OCI-LY3 (cell line): ENCODE results near the gene HDAC8.
A peak's percentile ranks its signal among the peaks of the same experiment; 100 is the strongest.
"Not testable (repeated sequence)": the region's sequence is repeated elsewhere in the genome, so short reads cannot be mapped to it uniquely, and the experiment has no call there.

Source experiments
- H2AFZ ChIP-seq: fragments of 200-600, 300-600 bp; shearing (Covaris generic); 2 replicates; pipeline ENCODE4 v1.6.0; 2014; ENCODE audit warnings: antibody characterized with exemption, low read depth, low read length
- H3K27ac ChIP-seq: fragments of 200-600, 300-600 bp; sonication (generic); 2 replicates; pipeline ENCODE4 v1.5.1; 2014; ENCODE audit warnings: mild to moderate bottlenecking, low read length, moderate library complexity, mixed read lengths
- H3K27me3 ChIP-seq: fragments of 200-600, 300-600 bp; sonication (generic); 2 replicates; pipeline ENCODE4 v1.6.1; 2014; ENCODE audit warnings: low read depth, low read length, mixed read lengths
- H3K36me3 ChIP-seq: fragments of 200-600, 300-600 bp; sonication (generic); replicated peaks from 2 replicates; pipeline ENCODE3; 2014; ENCODE audit warnings: low read depth, low read length, mixed read lengths
- H3K4me1 ChIP-seq: fragments of 300-600, 200-600 bp; sonication (generic); 2 replicates; pipeline ENCODE4 v1.6.1; 2014; ENCODE audit warnings: low read length, mixed read lengths
- H3K4me2 ChIP-seq: fragments of 200-600, 300-600 bp; sonication (generic); 2 replicates; pipeline ENCODE4 v1.6.1; 2014; ENCODE audit warnings: low read length, mixed read lengths
- H3K4me3 ChIP-seq: fragments of 300-600, 200-600 bp; sonication (generic); 2 replicates; pipeline ENCODE4 v1.5.1; 2014; ENCODE audit warnings: antibody characterized with exemption, mild to moderate bottlenecking, low read length, moderate library complexity
- H3K79me2 ChIP-seq: fragments of 300-600, 200-600 bp; shearing (Covaris generic); 2 replicates; pipeline ENCODE4 v1.6.1; 2014; ENCODE audit warnings: mild to moderate bottlenecking, low read length, mixed read lengths
- H3K9ac ChIP-seq: fragments of 300-600, 200-600 bp; shearing (Covaris generic); 2 replicates; pipeline ENCODE4 v1.6.0; 2014; ENCODE audit warnings: mild to moderate bottlenecking, low read length, moderate library complexity
- H3K9me3 ChIP-seq: fragments of 200-600, 300-600 bp; shearing (Covaris generic); 2 replicates; pipeline ENCODE4 v1.6.1; 2014; ENCODE audit warnings: low read length, mixed read lengths; ENCODE audit not compliant: insufficient read depth
- H4K20me1 ChIP-seq: fragments of 200-600, 300-600 bp; sonication (generic); 2 replicates; pipeline ENCODE4 v1.6.1; 2016; ENCODE audit warnings: low read length, mixed read lengths; ENCODE audit not compliant: insufficient read depth
- EZH2phosphoT487 ChIP-seq: fragments of 200-600 bp; shearing (Covaris generic); IDR thresholded peaks from 2 replicates; pipeline ENCODE4 v1.6.1; 2018; ENCODE audit warnings: antibody characterized with exemption, mixed run types, low read depth
- TF ChIP-seq, protein P1 (sequence below): fragments of 200-600, 300-600 bp; sonication (generic); IDR thresholded peaks from 2 replicates; pipeline ENCODE4 v1.5.1; 2014; ENCODE audit warnings: antibody characterized with exemption, low read length, low read depth

The HDAC8 gene

GRCh38 chrX:72492499-72492898, 80.1 kb downstream of the HDAC8 start:
- peaks cover 12% of the 10 kb centered on the region for H3K4me1 ChIP-seq
- no peaks in the 10 kb centered on the region for H3K79me2 ChIP-seq
- H3K27me3 ChIP-seq, result no peaks in the 10 kb centered on the region
- H3K4me3 ChIP-seq, result no peak overlapping the region
- H3K36me3 ChIP-seq, result peaks cover 17% of the 10 kb centered on the region
- no peaks in the 10 kb centered on the region for H3K9me3 ChIP-seq
- TF ChIP-seq, protein P1, sequence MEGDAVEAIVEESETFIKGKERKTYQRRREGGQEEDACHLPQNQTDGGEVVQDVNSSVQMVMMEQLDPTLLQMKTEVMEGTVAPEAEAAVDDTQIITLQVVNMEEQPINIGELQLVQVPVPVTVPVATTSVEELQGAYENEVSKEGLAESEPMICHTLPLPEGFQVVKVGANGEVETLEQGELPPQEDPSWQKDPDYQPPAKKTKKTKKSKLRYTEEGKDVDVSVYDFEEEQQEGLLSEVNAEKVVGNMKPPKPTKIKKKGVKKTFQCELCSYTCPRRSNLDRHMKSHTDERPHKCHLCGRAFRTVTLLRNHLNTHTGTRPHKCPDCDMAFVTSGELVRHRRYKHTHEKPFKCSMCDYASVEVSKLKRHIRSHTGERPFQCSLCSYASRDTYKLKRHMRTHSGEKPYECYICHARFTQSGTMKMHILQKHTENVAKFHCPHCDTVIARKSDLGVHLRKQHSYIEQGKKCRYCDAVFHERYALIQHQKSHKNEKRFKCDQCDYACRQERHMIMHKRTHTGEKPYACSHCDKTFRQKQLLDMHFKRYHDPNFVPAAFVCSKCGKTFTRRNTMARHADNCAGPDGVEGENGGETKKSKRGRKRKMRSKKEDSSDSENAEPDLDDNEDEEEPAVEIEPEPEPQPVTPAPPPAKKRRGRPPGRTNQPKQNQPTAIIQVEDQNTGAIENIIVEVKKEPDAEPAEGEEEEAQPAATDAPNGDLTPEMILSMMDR, result no peak
- TF ChIP-seq EZH2phosphoT487, result no peak
- no peak overlapping the region for H3K9ac ChIP-seq
- no peak overlapping the region for H3K27ac ChIP-seq
- H4K20me1 ChIP-seq, result no peaks in the 10 kb centered on the region
- no peak overlapping the region for H2AFZ ChIP-seq
- H3K4me2 ChIP-seq, result peak overlapping the region; percentile 42

DNA sequence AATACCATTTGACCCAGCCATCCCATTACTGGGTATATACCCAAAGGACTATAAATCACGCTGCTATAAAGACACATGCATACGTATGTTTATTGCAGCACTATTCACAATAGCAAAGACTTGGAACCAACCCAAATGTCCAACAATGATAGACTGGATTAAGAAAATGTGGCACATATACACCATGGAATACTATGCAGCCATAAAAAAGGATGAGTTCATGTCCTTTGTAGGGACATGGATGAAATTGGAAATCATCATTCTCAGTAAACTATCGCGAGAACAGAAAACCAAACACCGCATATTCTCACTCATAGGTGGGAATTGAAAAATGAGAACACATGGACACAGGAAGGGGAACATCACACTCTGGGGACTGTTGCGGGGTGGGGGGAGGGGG, 82.4 kb downstream of the HDAC8 start:
- not testable (repeated sequence) for H3K79me2 ChIP-seq, H3K4me3 ChIP-seq, H3K9me3 ChIP-seq, H3K9ac ChIP-seq, H4K20me1 ChIP-seq, H3K27ac ChIP-seq, H2AFZ ChIP-seq, H3K27me3 ChIP-seq, H3K4me2 ChIP-seq
- peaks cover 12% of the 10 kb centered on the region for H3K4me1 ChIP-seq
- peaks cover 17% of the 10 kb centered on the region for H3K36me3 ChIP-seq

- peaks cover 8% of the 10 kb centered on the region for H3K4me1 ChIP-seq
- no peak overlapping the region for H3K9ac ChIP-seq
- no peaks in the 10 kb centered on the region for H3K9me3 ChIP-seq
- H3K4me3 ChIP-seq, result no peak overlapping the region
- H4K20me1 ChIP-seq, result no peaks in the 10 kb centered on the region
- peaks cover 22% of the 10 kb centered on the region for H3K36me3 ChIP-seq
- no peaks in the 10 kb centered on the region for H3K79me2 ChIP-seq
- H2AFZ ChIP-seq, result no peak overlapping the region
- TF ChIP-seq EZH2phosphoT487, result no peak
- TF ChIP-seq, protein P1, result no peak
- H3K27ac ChIP-seq, result no peak overlapping the region
- H3K4me2 ChIP-seq, result no peak overlapping the region
- H3K27me3 ChIP-seq, result no peaks in the 10 kb centered on the region
These were observed 85.0 kb downstream of the HDAC8 start for GRCh38 chrX:72487661-72488060.

- no peaks in the 10 kb centered on the region for H4K20me1 ChIP-seq
- H2AFZ ChIP-seq, result no peak overlapping the region
- H3K9me3 ChIP-seq, result no peaks in the 10 kb centered on the region
- no peak overlapping the region for H3K4me3 ChIP-seq
- H3K9ac ChIP-seq, result no peak overlapping the region
- no peaks in the 10 kb centered on the region for H3K79me2 ChIP-seq
- TF ChIP-seq EZH2phosphoT487, result no peak
- TF ChIP-seq, protein P1, result no peak
- no peaks in the 10 kb centered on the region for H3K4me1 ChIP-seq
- no peak overlapping the region for H3K27ac ChIP-seq
- H3K27me3 ChIP-seq, result no peaks in the 10 kb centered on the region
- no peak overlapping the region for H3K4me2 ChIP-seq
- peaks cover 10% of the 10 kb centered on the region for H3K36me3 ChIP-seq
These were observed 93.0 kb downstream of the HDAC8 start for GRCh38 chrX:72479324-72480274.
